ENCODE data around the gene SMIM45.

SMIM45 gene

DNA sequence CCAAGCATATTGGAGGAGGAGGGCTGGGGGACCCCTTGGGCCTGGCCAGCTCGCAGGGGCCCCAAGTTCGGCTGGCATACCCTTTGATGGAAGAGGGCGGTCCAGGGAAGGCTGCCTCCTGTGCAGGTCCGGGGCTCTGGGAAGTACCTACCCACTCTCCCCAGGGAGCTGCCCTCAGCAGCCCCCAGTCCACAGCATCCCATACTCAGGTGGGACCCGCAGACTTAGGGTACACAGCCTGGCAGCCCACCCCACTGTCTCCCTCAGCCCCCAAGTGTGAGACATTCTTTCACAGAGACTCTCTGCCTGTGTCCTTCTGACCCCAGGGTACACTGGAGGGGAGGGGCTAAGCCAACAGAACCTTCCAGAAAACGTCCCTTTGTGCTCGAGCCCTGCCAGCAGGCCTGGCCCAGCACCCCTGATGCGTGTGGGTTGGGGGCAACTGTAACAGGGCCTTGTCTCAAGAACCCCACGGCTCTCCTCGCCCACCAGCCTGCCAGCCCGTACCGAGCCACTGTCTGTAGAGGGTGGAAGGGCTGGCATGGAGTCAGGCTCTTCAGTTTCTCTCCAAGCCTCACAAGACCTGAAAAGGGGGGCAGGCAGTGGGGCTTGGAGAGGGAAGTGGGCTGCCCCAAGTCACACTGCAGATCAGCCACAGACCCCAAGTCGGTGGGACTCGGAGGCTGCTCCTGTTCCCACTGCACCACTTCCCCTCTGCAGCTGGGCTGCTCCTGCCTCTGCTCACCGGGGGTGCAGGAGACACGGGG lies 18.4 kb upstream of the SMIM45 start:
- 65 to 67% methylated on average over 11 to 13 of the region's 16 CpGs for WGBS, 2 donors
- H3K36me3 ChIP-seq, result no peaks in the 10 kb centered on the region
- TF ChIP-seq CTCF (IDR thresholded peaks at IDR 0.05), result no peak
- TF ChIP-seq POLR2A (IDR thresholded peaks at IDR 0.05), result no peak
- TF ChIP-seq EP300 (IDR thresholded peaks at IDR 0.05), result no peak
- no peaks in the 10 kb centered on the region for H3K9me3 ChIP-seq
- peak overlapping the region in 1 of 4 donors; percentile 35 for H3K27ac ChIP-seq
- H3K4me3 ChIP-seq, result no peak overlapping the region
- no peaks in the 10 kb centered on the region for H3K27me3 ChIP-seq
- no peak for DNase-seq (ENCODE audit: low spot score in 2 of 2)
- H3K4me1 ChIP-seq, result peaks cover 0 to under 1% (median 0%) of the 10 kb centered on the region in 4 donors

GRCh38 chr22:41934284-41935014 lies 17.5 kb upstream of the SMIM45 start:
- peaks cover 0 to 9% (median 0%) of the 10 kb centered on the region in 4 donors for H3K4me1 ChIP-seq
- H3K27me3 ChIP-seq, result no peaks in the 10 kb centered on the region
- no peak for DNase-seq (ENCODE audit: low spot score in 2 of 2)
- 87 to 96% methylated on average over 16 to 17 of the region's 17 CpGs for WGBS, 2 donors
- H3K36me3 ChIP-seq, result no peaks in the 10 kb centered on the region
- peak overlapping the region in 1 of 4 donors; percentile 73 for H3K27ac ChIP-seq
- no peak for TF ChIP-seq EP300 (IDR thresholded peaks at IDR 0.05)
- TF ChIP-seq POLR2A (IDR thresholded peaks at IDR 0.05), result no peak
- TF ChIP-seq CTCF (IDR thresholded peaks at IDR 0.05), result no peak
- no peaks in the 10 kb centered on the region for H3K9me3 ChIP-seq
- H3K4me3 ChIP-seq, result no peak overlapping the region

- H3K9me3 ChIP-seq, result no peaks in the 10 kb centered on the region
- TF ChIP-seq POLR2A (IDR thresholded peaks at IDR 0.05), result no peak
- no peak for TF ChIP-seq CTCF (IDR thresholded peaks at IDR 0.05)
- TF ChIP-seq EP300 (IDR thresholded peaks at IDR 0.05), result no peak
- no peaks in the 10 kb centered on the region for H3K27me3 ChIP-seq
- H3K4me3 ChIP-seq, result no peak overlapping the region
- H3K27ac ChIP-seq, result peak overlapping the region in 1 of 4 donors; percentile 73
- no peak for DNase-seq (ENCODE audit: low spot score in 2 of 2)
- peaks cover 0 to 13% (median 0%) of the 10 kb centered on the region in 4 donors for H3K4me1 ChIP-seq
- WGBS, 2 donors, result 88 to 94% methylated on average over 3 to 4 of the region's 4 CpGs
- H3K36me3 ChIP-seq, result no peaks in the 10 kb centered on the region
These were observed 17.0 kb upstream of the SMIM45 start for GRCh38 chr22:41935015-41935351.

DNA sequence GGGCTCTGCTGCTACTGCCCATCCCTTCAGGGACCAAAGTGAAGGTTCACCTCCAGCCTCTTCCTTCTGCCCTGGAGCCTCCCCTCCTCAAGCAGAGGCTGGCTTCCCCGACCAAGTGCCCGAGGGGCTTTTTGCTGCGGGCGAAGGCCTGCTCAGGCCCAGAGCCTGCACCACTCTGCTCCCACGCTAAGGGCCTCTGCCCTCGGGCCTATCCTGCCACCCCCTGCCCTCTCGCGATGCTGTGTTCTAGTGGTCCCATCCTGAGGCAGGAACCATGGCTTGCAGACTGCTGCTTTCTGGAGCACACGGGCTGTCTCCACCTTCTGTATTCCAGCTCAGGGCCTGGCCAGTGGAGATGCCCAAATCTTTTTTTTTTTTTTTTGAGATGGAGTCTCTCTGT lies 16.4 kb upstream of the SMIM45 start:
- DNase-seq (ENCODE audit: low spot score in 2 of 2), result no peak
- no peaks in the 10 kb centered on the region for H3K27me3 ChIP-seq
- peak overlapping the region in 1 of 4 donors; percentile 73 for H3K27ac ChIP-seq
- H3K9me3 ChIP-seq, result no peaks in the 10 kb centered on the region
- H3K4me3 ChIP-seq, result no peak overlapping the region
- peaks cover 0 to 18% (median 3%) of the 10 kb centered on the region in 4 donors for H3K4me1 ChIP-seq
- WGBS, 2 donors, result 90 to 92% methylated on average over 9 of the region's 9 CpGs
- H3K36me3 ChIP-seq, result no peaks in the 10 kb centered on the region
- TF ChIP-seq CTCF (IDR thresholded peaks at IDR 0.05), result no peak
- TF ChIP-seq EP300 (IDR thresholded peaks at IDR 0.05), result no peak
- no peak for TF ChIP-seq POLR2A (IDR thresholded peaks at IDR 0.05)

DNA sequence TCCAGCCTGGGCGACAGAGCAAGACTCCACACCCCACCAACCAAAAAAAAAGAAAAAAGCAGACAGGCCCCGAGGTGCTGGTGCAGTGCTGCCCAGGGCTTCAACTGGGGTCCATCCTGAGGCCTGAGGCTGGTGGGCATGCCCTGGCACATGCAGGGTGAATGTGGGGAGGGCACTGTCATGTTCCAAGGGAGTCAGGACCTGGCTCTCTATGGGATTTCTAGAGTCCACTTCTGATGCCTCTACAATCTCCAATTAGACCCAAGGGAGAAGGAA lies 15.1 kb upstream of the SMIM45 start:
- H3K4me1 ChIP-seq, result peaks cover 0 to 28% (median 11%) of the 10 kb centered on the region in 4 donors

More for the DNA sequence above, 15.1 kb upstream of the SMIM45 start:
- no peak for DNase-seq (ENCODE audit: low spot score in 2 of 2)
- no peak overlapping the region for H3K4me3 ChIP-seq
- peak overlapping the region in 1 of 4 donors; percentile 36 for H3K27ac ChIP-seq
- TF ChIP-seq CTCF (IDR thresholded peaks at IDR 0.05) (no peak), POLR2A (IDR thresholded peaks at IDR 0.05) (no peak), EP300 (IDR thresholded peaks at IDR 0.05) (no peak)
- WGBS, 2 donors, result 97% methylated on average over 2 of the region's 2 CpGs
- no peaks in the 10 kb centered on the region for H3K36me3 ChIP-seq
- no peaks in the 10 kb centered on the region for H3K27me3 ChIP-seq
- no peaks in the 10 kb centered on the region for H3K9me3 ChIP-seq
